Gastroesophageal sphincter (tissue), 3 donors: Measurements from ENCODE around the gene EXOG.

Experiments
- EP300 ChIP-seq: sonication (generic); formaldehyde crosslinking; IDR thresholded peaks from one replicate; pipeline ENCODE4 v1.6.1; 2017; ENCODE audit warnings: antibody characterized with exemption, mild to moderate bottlenecking
- POLR2A ChIP-seq, 2 donors: fragments of 450-650 bp; IDR thresholded peaks; one replicate each; pipeline ENCODE4 v1.6.1; 2017; ENCODE audit warnings: antibody characterized with exemption in 2 of 2, mild to moderate bottlenecking in 2 of 2, moderate library complexity in 1 of 2
- POLR2AphosphoS5 ChIP-seq: sonication (generic); formaldehyde crosslinking; IDR thresholded peaks from one replicate; pipeline ENCODE4 v1.6.1; 2017; ENCODE audit warnings: antibody characterized with exemption
- TF ChIP-seq, protein P1 (sequence below), 4 experiments: fragments of 200-600 bp in 2 of 4; fragments of 450-650 bp in 2 of 4; sonication (generic) in 1 of 4; IDR thresholded peaks; one replicate each; pipeline ENCODE4 v1.5.1; 2017 to 2019; ENCODE audit warnings: antibody characterized with exemption in 4 of 4, mild to moderate bottlenecking in 2 of 4, moderate library complexity in 2 of 4

- TF ChIP-seq EP300: no peak
- no peak for TF ChIP-seq POLR2A (IDR thresholded peaks at IDR 0.05)
- TF ChIP-seq, protein P1, sequence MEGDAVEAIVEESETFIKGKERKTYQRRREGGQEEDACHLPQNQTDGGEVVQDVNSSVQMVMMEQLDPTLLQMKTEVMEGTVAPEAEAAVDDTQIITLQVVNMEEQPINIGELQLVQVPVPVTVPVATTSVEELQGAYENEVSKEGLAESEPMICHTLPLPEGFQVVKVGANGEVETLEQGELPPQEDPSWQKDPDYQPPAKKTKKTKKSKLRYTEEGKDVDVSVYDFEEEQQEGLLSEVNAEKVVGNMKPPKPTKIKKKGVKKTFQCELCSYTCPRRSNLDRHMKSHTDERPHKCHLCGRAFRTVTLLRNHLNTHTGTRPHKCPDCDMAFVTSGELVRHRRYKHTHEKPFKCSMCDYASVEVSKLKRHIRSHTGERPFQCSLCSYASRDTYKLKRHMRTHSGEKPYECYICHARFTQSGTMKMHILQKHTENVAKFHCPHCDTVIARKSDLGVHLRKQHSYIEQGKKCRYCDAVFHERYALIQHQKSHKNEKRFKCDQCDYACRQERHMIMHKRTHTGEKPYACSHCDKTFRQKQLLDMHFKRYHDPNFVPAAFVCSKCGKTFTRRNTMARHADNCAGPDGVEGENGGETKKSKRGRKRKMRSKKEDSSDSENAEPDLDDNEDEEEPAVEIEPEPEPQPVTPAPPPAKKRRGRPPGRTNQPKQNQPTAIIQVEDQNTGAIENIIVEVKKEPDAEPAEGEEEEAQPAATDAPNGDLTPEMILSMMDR (IDR thresholded peaks at IDR 0.05): no peak
- TF ChIP-seq POLR2AphosphoS5: no peak
Observed at GRCh38 chr3:38480093-38480445, 16.1 kb upstream of the EXOG start.
